Muscle layer of colon (tissue), 2 donors: ENCODE results near the gene SOX8.

ENCODE experiments used
- H3K27ac ChIP-seq: one replicate; pipeline ENCODE4 v1.7.0; 2013; ENCODE audit warnings: low read depth, mild to moderate bottlenecking, low read length, moderate library complexity
- H3K27me3 ChIP-seq, 2 donors: one replicate each; pipeline ENCODE4 v1.7.0; 2013; ENCODE audit warnings: low read length in 2 of 2, mild to moderate bottlenecking in 2 of 2; ENCODE audit not compliant: insufficient read depth in 2 of 2, control insufficient read depth in 1 of 2
- H3K36me3 ChIP-seq: one replicate; pipeline ENCODE4 v1.7.0; 2013; ENCODE audit warnings: mild to moderate bottlenecking, low read length; ENCODE audit not compliant: insufficient read depth
- H3K4me1 ChIP-seq: one replicate; pipeline ENCODE4 v1.7.0; 2013; ENCODE audit warnings: mild to moderate bottlenecking, low read length; ENCODE audit not compliant: insufficient read depth
- H3K4me3 ChIP-seq, 2 donors: one replicate each; pipeline ENCODE4 v1.7.0; 2013; ENCODE audit warnings: low read length in 2 of 2, low read depth in 1 of 2, mild to moderate bottlenecking in 1 of 2, moderate library complexity in 1 of 2
- H3K9ac ChIP-seq: one replicate; pipeline ENCODE4 v1.7.0; 2013; ENCODE audit warnings: low read length
- H3K9me3 ChIP-seq: one replicate; pipeline ENCODE4 v1.7.0; 2013; ENCODE audit warnings: mild to moderate bottlenecking, low read length
- donor health status: abdominal sarcoma.
- donor health status: Adenocarcinoma of cecum.

The SOX8 gene

GRCh38 chr16:1012722-1013592 is 31.4 kb downstream of the SOX8 start:
- no peak overlapping the region for H3K9ac ChIP-seq
- no peaks in the 10 kb centered on the region for H3K36me3 ChIP-seq
- H3K4me1 ChIP-seq, result no peaks in the 10 kb centered on the region
- H3K27me3 ChIP-seq, result peaks cover 0 to 14% of the 10 kb centered on the region in 2 donors
- no peak overlapping the region for H3K4me3 ChIP-seq
- no peaks in the 10 kb centered on the region for H3K9me3 ChIP-seq
- no peak overlapping the region for H3K27ac ChIP-seq

- Histone ChIP-seq H3K9me3 (no peaks in the 10 kb centered on the region), H3K4me3 (no peak overlapping the region), H3K27me3 (peaks cover 0 to 14% of the 10 kb centered on the region in 2 donors), H3K4me1 (no peaks in the 10 kb centered on the region), H3K36me3 (no peaks in the 10 kb centered on the region), H3K9ac (no peak overlapping the region), H3K27ac (no peak overlapping the region)
Observed at GRCh38 chr16:1013593-1013900, 32.0 kb downstream of the SOX8 start.

- no peaks in the 10 kb centered on the region for H3K36me3 ChIP-seq
- H3K27me3 ChIP-seq, result peaks cover 0 to 14% of the 10 kb centered on the region in 2 donors
- no peaks in the 10 kb centered on the region for H3K9me3 ChIP-seq
- no peak overlapping the region for H3K27ac ChIP-seq
- no peak overlapping the region for H3K9ac ChIP-seq
- H3K4me1 ChIP-seq, result no peaks in the 10 kb centered on the region
- H3K4me3 ChIP-seq, result no peak overlapping the region
Observed at GRCh38 chr16:1014221-1014620, 32.7 kb downstream of the SOX8 start.

- Histone ChIP-seq H3K36me3 (no peaks in the 10 kb centered on the region), H3K27ac (no peak overlapping the region), H3K9me3 (no peaks in the 10 kb centered on the region), H3K27me3 (peaks cover 0 to 10% of the 10 kb centered on the region in 2 donors), H3K9ac (no peak overlapping the region), H3K4me1 (no peaks in the 10 kb centered on the region), H3K4me3 (no peak overlapping the region)
Observed at GRCh38 chr16:1014771-1015495, 33.4 kb downstream of the SOX8 start.

- Histone ChIP-seq H3K9me3 (no peaks in the 10 kb centered on the region), H3K27me3 (peaks cover 0 to 17% of the 10 kb centered on the region in 2 donors), H3K27ac (no peak overlapping the region), H3K9ac (no peak overlapping the region), H3K4me1 (no peaks in the 10 kb centered on the region), H3K4me3 (no peak overlapping the region), H3K36me3 (no peaks in the 10 kb centered on the region)
Observed at GRCh38 chr16:1018447-1019198, 37.1 kb downstream of the SOX8 start.

GRCh38 chr16:1019231-1020090 is 37.9 kb downstream of the SOX8 start:
- H3K36me3 ChIP-seq, result no peaks in the 10 kb centered on the region
- H3K9me3 ChIP-seq, result no peaks in the 10 kb centered on the region
- H3K9ac ChIP-seq, result no peak overlapping the region
- no peak overlapping the region for H3K4me3 ChIP-seq
- H3K27ac ChIP-seq, result no peak overlapping the region
- no peaks in the 10 kb centered on the region for H3K4me1 ChIP-seq
- H3K27me3 ChIP-seq, result peaks cover 0 to 22% of the 10 kb centered on the region in 2 donors

- Histone ChIP-seq H3K4me1 (no peaks in the 10 kb centered on the region), H3K27me3 (peaks cover 1 to 24% of the 10 kb centered on the region in 2 donors), H3K36me3 (no peaks in the 10 kb centered on the region), H3K9me3 (no peaks in the 10 kb centered on the region), H3K27ac (no peak overlapping the region), H3K9ac (no peak overlapping the region), H3K4me3 (no peak overlapping the region)
Observed at GRCh38 chr16:1020091-1020399, 38.5 kb downstream of the SOX8 start.

GRCh38 chr16:1020591-1020990 is 39.0 kb downstream of the SOX8 start:
- peaks cover 5 to 29% of the 10 kb centered on the region in 2 donors for H3K27me3 ChIP-seq
- no peaks in the 10 kb centered on the region for H3K36me3 ChIP-seq
- no peak overlapping the region for H3K27ac ChIP-seq

GRCh38 chr16:1021553-1022160 is 40.1 kb downstream of the SOX8 start:
- H3K9me3 ChIP-seq, result no peaks in the 10 kb centered on the region
- H3K36me3 ChIP-seq, result no peaks in the 10 kb centered on the region
- no peaks in the 10 kb centered on the region for H3K4me1 ChIP-seq
- no peak overlapping the region for H3K4me3 ChIP-seq
- no peak overlapping the region for H3K9ac ChIP-seq
- H3K27ac ChIP-seq, result no peak overlapping the region
- peaks cover 5 to 29% of the 10 kb centered on the region in 2 donors for H3K27me3 ChIP-seq

More at GRCh38 chr16:1020591-1020990, 39.0 kb downstream of the SOX8 start:
- H3K9me3 ChIP-seq, result no peaks in the 10 kb centered on the region
- H3K4me1 ChIP-seq, result no peaks in the 10 kb centered on the region
- H3K9ac ChIP-seq, result no peak overlapping the region
- H3K4me3 ChIP-seq, result no peak overlapping the region

GRCh38 chr16:1022466-1022865 is 40.9 kb downstream of the SOX8 start:
- H3K9ac ChIP-seq, result no peak overlapping the region
- H3K4me1 ChIP-seq, result no peaks in the 10 kb centered on the region
- H3K4me3 ChIP-seq, result no peak overlapping the region
- no peaks in the 10 kb centered on the region for H3K36me3 ChIP-seq
- no peaks in the 10 kb centered on the region for H3K9me3 ChIP-seq
- peaks cover 5 to 29% of the 10 kb centered on the region in 2 donors for H3K27me3 ChIP-seq
- no peak overlapping the region for H3K27ac ChIP-seq
